ENCODE measurements around the gene ITGAL.

DNA sequence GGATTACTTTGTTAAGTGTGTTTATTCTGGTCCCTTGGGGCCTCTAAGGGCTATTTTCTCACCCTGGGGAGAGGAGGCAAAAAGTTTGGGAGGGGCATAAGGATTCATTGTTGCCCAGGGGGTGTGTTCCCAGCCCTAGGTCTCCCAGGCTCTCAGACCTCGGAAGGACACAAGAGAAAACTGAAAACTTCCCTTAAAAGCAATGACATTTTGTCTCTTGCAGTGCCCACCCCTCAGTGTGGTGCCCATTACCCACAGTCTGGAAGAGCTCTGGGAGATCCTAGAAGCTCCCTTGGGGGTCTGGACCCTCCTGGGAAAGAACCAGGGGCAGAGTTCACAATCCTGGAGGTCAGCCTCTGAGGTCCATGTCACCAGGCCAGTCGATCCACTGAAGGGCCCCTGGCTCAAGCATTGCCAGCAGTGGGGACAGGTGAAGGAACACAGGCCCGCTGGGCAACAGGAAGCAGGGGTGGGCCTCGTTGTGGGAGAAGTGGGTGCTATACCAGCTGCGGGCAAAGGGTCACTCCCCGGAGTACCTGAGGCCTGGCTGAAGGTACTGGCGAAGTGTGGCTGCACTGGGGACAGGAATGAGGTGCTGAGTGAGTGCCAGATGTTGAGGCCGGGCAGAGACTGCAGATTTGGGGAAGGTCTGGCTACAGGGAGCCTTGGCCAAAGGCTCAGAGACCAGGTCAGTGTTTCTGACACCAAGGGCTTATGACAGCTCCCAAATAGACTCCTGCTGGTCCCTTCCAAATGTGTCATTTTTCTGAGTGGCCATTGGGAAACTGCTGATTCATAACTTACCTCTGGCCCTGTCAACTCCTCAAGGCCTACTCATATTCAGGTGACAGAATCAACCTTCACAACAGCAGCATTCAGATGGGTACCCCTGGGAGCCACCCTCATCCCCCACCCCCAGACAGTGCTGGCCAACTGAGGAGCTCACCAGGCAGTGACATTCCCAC is 66.7 kb downstream of the ITGAL start:
- TF ChIP-seq, protein P1, sequence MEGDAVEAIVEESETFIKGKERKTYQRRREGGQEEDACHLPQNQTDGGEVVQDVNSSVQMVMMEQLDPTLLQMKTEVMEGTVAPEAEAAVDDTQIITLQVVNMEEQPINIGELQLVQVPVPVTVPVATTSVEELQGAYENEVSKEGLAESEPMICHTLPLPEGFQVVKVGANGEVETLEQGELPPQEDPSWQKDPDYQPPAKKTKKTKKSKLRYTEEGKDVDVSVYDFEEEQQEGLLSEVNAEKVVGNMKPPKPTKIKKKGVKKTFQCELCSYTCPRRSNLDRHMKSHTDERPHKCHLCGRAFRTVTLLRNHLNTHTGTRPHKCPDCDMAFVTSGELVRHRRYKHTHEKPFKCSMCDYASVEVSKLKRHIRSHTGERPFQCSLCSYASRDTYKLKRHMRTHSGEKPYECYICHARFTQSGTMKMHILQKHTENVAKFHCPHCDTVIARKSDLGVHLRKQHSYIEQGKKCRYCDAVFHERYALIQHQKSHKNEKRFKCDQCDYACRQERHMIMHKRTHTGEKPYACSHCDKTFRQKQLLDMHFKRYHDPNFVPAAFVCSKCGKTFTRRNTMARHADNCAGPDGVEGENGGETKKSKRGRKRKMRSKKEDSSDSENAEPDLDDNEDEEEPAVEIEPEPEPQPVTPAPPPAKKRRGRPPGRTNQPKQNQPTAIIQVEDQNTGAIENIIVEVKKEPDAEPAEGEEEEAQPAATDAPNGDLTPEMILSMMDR (IDR thresholded peaks at IDR 0.05; ENCODE audit: low read depth, low read length, missing input control) = no peak
- no peak for TF ChIP-seq FOXA2 (IDR thresholded peaks at IDR 0.05)
- no peak for TF ChIP-seq FOXA1 (IDR thresholded peaks at IDR 0.05)
